ENCODE measurements around the gene FAF1.

- TF ChIP-seq, protein P1, sequence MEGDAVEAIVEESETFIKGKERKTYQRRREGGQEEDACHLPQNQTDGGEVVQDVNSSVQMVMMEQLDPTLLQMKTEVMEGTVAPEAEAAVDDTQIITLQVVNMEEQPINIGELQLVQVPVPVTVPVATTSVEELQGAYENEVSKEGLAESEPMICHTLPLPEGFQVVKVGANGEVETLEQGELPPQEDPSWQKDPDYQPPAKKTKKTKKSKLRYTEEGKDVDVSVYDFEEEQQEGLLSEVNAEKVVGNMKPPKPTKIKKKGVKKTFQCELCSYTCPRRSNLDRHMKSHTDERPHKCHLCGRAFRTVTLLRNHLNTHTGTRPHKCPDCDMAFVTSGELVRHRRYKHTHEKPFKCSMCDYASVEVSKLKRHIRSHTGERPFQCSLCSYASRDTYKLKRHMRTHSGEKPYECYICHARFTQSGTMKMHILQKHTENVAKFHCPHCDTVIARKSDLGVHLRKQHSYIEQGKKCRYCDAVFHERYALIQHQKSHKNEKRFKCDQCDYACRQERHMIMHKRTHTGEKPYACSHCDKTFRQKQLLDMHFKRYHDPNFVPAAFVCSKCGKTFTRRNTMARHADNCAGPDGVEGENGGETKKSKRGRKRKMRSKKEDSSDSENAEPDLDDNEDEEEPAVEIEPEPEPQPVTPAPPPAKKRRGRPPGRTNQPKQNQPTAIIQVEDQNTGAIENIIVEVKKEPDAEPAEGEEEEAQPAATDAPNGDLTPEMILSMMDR (IDR thresholded peaks at IDR 0.05): no peak
- TF ChIP-seq POLR2AphosphoS5 (IDR thresholded peaks at IDR 0.05): no peak
Measured at GRCh38 chr1:50426108-50426700, 533.9 kb downstream of the FAF1 start.
